ENCODE results near the gene RASSF5.

RASSF5 gene

GRCh38 chr1:206545351-206545750, 38.0 kb downstream of the RASSF5 start:
- no peak for DNase-seq (ENCODE audit: low spot score)
- TF ChIP-seq CTCF (IDR thresholded peaks at IDR 0.05; ENCODE audit: borderline replicate concordance, control extremely low read depth, extremely low read depth, insufficient read depth, missing control alignments) = no peak
- in situ Hi-C loops (cut with MboI; ENCODE audit: low sequenced_read_pairs, unreplicated experiment) = no loop called here

- no peak for DNase-seq (ENCODE audit: low spot score)
- no peak for TF ChIP-seq CTCF (IDR thresholded peaks at IDR 0.05; ENCODE audit: borderline replicate concordance, control extremely low read depth, extremely low read depth, insufficient read depth, missing control alignments)
- in situ Hi-C loops (cut with MboI; ENCODE audit: low sequenced_read_pairs, unreplicated experiment) = no loop called here
These were observed 39.8 kb downstream of the RASSF5 start for GRCh38 chr1:206547104-206547503.

GRCh38 chr1:206550446-206550845, 43.1 kb downstream of the RASSF5 start:
- in situ Hi-C loops (cut with MboI; ENCODE audit: low sequenced_read_pairs, unreplicated experiment) = no loop called here
- no peak for DNase-seq (ENCODE audit: low spot score)
- TF ChIP-seq CTCF (IDR thresholded peaks at IDR 0.05; ENCODE audit: borderline replicate concordance, control extremely low read depth, extremely low read depth, insufficient read depth, missing control alignments) = no peak

GRCh38 chr1:206551296-206551985, 44.1 kb downstream of the RASSF5 start:
- no peak for DNase-seq (ENCODE audit: low spot score)
- in situ Hi-C loops (cut with MboI; ENCODE audit: low sequenced_read_pairs, unreplicated experiment) = no loop called here
- TF ChIP-seq CTCF (IDR thresholded peaks at IDR 0.05; ENCODE audit: borderline replicate concordance, control extremely low read depth, extremely low read depth, insufficient read depth, missing control alignments) = no peak

- no peak for TF ChIP-seq CTCF (IDR thresholded peaks at IDR 0.05; ENCODE audit: borderline replicate concordance, control extremely low read depth, extremely low read depth, insufficient read depth, missing control alignments)
- in situ Hi-C loops (cut with MboI; ENCODE audit: low sequenced_read_pairs, unreplicated experiment) = no loop called here
- no peak for DNase-seq (ENCODE audit: low spot score)
These were observed 44.6 kb downstream of the RASSF5 start for GRCh38 chr1:206551986-206552326.

- no peak for DNase-seq (ENCODE audit: low spot score)
- in situ Hi-C loops (cut with MboI; ENCODE audit: low sequenced_read_pairs, unreplicated experiment) = no loop called here
- TF ChIP-seq CTCF (IDR thresholded peaks at IDR 0.05; ENCODE audit: borderline replicate concordance, control extremely low read depth, extremely low read depth, insufficient read depth, missing control alignments) = no peak
These were observed 46.9 kb downstream of the RASSF5 start for GRCh38 chr1:206554211-206554610.
